ENCODE data around the gene SDHC.
A peak's percentile ranks its signal among the peaks of the same experiment; 100 is the strongest.

The SDHC gene, protein sequence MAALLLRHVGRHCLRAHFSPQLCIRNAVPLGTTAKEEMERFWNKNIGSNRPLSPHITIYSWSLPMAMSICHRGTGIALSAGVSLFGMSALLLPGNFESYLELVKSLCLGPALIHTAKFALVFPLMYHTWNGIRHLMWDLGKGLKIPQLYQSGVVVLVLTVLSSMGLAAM

DNA sequence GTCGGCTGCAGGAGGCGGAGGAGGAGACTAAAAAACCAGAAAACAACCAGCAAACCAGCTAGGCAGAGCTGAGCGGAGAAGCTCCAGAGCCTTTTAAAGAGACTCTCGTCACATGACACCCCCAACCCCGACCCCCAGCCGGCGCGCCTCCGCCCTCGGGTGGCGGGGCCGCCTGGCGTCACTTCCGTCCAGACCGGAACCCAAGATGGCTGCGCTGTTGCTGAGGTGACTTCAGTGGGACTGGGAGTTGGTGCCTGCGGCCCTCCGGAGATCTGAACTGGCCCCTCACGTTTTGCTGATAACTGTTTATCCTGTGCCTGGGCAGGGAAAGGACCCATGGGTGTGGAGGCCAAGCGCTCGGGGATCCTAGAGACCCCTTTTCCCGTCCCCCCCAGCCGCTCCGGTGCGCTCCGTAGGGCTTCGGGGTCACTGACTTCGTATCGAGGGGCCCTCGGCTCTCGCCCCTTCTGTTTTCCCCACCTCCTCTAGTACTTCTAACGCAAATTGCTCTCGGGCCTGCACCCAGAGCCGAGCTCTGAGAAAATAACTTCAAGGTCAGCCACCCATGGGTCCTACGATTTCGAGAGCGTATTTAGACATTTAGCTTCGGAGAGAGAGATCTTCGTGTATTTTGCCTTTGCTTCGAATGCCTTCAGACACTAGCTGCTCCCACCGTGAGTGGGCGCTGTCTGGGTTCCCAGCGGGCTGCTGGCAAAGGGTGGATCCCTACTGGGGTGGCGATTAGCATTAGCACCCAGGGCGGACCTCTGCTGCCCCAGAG is at the start of gene SDHC:
Gene SDHC (plus strand): TSS at position 181 of the 781 bp plus-strand sequence. CDS start 25 bp downstream, at position 206.
- DNase-seq (ENCODE audit: low spot score), result peak; percentile 86

DNA sequence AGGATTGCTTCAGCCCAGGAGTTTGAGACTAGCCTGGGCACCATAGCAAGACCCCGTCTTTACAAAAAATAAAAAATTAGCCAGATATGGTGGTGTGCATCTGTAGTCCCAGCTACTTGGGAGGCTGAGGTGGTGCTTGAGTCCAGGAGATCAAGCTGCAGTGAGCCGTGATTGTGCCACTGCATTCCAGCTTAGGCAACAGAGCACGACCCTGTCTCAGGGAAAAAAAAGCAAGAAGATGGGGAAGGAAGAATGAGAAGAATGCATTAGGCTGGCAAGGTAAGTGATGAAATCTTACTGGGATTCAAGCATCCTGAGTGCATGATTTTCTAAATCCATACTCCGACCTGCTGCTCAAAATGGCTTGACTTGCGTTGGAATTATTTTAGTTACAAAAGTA is 48.9 kb upstream of the SDHC start:
- peak; percentile 61 for DNase-seq (ENCODE audit: low spot score)

DNA sequence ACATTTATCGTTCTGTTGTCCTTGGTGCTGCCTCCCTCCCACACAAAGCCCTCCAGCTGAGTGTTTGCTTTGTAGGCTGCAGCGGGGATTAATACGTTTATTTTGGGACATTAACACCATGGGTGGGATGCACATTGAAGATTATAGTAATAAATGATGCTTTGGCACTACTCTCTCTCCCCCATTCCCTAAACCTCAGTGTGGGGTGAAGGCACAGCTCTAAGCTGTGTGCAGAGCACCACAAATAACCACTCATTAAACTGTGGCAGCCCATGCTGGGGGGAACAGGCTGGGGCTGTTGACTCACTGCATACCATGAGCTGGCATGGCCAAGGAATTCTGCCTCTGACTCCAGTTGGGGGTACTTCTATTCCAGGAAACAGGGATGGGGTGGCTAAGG is 48.0 kb upstream of the SDHC start:
- DNase-seq (ENCODE audit: low spot score), result peak; percentile 65

DNA sequence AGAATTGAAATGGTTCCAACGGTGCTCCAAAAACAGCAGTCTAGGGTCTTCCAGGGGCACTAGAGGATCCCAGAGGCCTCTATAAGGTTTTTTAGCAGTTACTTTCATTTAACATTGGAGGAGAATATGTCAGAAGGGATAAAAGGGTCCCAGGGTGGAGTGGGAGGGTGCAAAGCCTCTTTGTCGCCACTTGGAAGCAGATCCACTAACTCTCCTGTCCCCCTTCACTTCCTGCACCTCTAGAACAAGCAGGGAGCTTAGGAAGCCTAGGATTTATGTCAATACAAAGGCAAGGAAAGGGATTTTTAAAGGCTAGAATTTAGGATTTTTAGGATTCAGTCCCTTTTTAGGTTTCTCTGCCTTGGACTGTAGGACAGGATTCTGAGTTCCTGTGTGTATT is 47.3 kb upstream of the SDHC start:
- DNase-seq (ENCODE audit: low spot score), result no peak

DNA sequence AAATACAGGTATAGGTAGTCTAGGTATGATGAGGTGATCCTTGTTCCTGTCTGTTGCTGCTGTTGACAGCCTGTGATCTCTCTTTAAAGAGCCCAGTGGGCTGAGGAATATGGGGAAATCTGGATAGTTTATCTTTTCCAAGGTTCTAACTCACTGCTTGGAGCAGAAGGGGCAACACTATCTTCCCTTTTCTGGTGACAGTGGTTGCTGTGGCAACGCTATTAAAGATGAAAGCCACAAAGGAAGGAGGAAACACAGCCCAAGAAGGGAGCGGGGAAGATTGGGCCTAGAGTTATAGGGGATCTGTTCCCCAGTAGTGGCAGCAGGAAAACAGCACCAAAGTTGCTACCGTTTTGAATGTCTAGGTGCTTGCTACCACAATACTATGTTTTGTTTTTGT is 46.9 kb upstream of the SDHC start:
- no peak for DNase-seq (ENCODE audit: low spot score)

DNA sequence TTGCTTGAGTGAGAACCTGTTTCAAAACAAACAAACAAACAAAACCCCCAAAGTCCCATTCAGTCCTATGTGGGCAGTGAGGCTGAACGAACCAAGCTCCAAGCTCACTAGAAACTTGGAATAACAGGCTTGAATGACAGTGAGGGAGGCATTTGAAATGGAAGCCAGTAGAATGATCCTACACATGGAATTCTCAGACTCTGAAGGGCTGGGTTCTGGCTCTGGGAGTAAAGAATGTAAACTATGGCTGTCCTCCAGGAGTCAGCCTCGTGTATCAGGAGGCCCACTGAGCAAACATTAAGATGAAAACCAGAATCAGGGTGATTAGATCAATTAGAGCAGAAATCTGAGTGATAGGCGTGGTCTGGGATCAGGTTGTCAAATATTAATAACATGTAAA is 40.8 kb upstream of the SDHC start:
- no peak for DNase-seq (ENCODE audit: low spot score)

DNA sequence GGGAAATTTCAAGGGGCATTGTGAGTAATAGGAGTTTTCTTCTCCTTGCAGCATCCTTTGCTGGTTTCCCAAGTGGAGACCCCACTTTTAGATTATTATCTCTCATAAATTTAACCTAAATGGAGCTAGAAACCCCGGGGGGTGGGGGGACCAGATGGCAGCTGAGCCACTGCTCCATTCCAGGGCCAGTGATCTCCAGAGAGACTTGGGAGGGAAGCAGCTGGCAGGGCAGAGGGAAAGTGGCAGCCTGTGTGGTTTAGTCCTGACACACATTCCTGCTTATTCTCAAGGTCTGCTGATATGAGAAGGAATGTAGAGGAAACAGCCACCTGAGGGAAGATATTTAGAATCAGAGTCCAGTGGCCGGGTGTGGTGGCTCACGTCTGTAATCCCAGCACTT is 39.3 kb upstream of the SDHC start:
- no peak for DNase-seq (ENCODE audit: low spot score)

DNA sequence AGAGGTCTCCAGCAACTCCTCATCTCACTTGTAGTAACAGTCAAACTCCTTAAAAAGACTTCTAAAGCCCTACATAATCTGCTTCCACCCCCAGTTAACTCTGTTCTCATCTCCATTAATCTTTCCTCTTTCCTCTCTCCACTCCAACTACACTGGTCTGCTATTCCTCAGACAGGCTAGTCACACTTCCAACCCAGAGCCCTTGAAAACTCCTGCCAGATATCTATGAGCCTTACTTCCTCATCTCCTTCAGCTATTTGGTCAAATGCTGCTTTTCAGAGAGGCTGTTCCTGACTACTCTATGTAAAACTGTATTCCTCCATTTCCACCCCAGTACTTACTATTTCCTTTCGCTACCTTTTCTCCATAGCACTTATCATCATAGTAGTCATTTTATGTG is 31.2 kb upstream of the SDHC start:
- no peak for DNase-seq (ENCODE audit: low spot score)

DNA sequence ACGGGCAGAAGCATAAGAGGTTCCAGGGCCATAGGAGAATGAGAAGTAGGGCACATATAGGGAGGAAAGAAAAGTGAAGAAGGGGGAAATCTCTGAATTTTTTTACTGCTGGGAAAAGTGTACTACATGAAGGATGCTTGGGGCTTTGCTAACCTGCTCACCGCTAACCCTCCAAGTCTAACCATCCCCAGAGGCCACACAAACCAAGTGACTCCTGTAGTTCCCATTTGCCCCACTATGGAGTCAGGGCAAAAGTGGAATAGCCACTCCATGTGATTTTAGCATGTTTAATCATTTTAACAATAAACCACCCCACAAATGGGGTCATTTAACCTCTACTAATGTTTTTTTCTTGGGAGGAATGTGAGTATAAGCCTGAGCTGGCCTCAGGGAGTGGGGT is 29.1 kb upstream of the SDHC start:
- no peak for DNase-seq (ENCODE audit: low spot score)

DNA sequence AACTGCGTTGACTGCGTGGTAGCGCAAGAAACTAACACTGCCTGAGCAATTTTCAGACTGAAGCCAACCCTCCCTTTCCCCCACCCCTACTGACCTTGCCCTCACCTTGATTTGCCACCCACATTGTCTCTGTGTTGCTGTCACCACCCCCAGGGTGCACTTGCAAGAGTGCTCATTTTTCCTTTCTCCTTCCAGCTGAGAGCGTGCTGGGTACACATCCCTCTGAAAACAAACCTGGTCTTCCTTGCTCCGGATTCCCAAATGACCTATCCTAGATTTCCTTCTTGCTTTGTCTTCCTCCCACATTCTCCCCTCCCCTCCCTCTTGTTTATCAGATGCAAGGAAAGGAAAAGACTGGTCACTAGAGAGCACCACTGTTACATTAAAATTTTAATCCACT is 28.7 kb upstream of the SDHC start:
- no peak for DNase-seq (ENCODE audit: low spot score)

DNA sequence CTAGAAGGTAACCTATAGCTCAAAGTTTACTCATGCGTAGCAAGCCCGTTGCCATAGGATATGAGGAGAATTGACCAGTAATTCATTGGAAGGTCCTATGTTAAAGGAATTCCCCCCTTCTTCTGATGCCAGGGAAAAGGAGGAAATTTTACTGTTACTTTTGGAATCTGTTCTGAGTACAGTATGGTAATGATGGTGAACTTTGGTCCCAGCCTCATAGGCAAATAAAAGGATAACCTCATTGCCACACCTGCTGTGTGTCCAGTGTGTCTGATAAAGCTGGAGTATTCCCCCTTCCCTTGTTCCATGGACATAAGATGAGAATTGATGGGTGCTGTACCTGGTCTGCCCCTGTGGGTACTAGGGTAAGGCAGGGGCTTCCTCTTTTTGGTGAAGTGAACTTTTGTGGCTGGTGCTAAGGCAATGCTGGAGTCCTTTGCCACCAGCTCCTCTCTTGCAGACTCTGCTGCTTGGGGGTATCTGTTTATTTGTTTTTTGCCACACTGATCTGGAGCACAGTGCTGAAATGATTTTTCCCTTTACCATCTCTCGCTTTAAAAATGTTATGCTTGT is 26.6 kb upstream of the SDHC start:
- DNase-seq (ENCODE audit: low spot score), result no peak

DNA sequence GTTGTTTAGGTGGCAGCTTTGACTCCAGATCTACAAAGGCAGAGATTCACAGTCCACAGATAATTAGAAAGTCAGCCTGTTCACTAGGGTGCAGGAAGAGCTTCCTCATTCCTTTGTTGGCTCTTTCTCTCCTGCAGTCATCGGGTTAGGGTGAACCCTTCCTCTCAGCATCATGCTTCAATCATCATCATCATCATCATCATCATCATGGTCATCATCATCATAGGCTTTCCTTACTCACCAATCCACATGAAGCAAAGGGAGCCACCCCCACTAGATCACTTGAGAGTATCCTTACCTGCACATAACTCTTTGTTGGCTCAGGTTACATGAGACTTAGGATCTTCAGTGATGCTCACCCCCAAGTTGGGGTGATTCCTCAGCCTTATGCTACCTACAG is 23.4 kb upstream of the SDHC start:
- DNase-seq (ENCODE audit: low spot score), result no peak

DNA sequence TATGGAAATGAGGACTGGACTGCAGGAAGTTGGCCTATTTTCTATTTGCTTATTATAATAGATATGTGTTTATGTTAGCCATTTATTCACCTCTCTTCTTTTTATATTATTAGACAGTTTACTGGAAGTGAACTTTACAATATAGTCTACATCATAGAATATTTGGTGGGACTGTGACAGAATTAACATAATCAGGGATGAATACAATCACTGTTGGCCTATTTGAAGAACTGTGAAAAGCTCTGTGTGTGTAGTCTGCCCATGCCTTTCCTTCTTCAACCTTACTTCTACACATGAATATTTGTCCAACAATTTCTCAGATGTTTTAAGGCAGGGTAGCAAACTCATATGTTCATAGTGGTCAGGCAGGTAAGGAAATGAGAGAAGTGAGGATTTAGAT is 16.8 kb upstream of the SDHC start:
- no peak for DNase-seq (ENCODE audit: low spot score)

DNA sequence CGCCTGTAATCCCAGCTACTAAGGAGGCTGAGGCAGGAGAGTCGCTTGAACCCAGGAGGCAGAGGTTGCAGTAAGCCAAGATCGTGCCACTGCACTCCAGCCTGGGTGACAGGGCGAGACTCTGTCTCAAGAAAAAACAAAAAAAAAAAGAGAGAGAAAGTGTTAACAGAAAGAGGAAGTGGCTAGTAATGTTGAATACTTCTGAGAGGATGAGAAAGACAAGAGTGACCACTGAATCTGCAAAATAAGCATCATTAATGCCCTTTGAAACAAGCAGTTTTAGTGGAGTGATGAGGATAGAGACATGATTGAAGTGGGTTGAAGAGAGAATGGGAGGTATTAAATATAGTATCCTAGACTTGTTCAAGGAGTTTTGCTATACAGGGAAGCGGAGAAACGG is 16.1 kb upstream of the SDHC start:
- no peak for DNase-seq (ENCODE audit: low spot score)

DNA sequence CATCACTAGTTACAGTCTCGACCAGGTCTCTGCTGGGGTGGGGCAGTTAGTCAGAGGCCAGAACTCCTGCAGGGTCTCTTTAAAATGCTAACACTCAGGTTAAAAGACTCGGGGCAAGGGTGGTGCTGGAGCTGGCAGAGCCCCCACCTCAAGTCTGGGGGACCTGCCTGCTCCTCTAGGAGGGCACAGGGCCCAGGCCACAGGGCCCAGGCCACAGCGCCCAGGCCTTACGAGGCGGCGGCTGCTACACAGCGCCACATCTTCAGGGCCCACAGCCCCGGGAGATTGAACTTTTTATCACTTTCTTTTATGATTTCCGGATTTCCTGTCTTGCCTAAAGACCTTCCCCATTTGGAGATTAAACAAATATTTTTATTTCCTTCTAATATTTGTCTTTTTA is 14.8 kb upstream of the SDHC start:
- DNase-seq (ENCODE audit: low spot score), result no peak

DNA sequence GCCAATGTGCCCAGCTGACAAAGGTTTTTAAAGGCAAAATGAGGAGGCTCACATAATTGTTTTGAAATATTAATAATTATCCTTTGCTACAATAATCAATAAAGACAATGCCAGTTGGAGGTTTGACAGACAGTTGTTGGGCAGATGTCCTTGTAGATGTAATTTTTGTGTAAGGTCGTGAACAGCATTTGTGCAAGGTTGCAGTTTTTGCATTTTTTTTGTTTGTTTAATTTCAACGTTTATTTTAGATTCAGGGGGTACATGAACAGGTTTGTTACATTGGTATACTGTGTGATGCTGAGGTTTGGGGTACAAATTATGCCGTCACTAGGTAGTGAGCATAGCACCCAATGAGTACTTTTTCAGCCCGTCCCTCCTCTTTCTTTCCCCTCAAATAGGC is 13.7 kb upstream of the SDHC start:
- no peak for DNase-seq (ENCODE audit: low spot score)

DNA sequence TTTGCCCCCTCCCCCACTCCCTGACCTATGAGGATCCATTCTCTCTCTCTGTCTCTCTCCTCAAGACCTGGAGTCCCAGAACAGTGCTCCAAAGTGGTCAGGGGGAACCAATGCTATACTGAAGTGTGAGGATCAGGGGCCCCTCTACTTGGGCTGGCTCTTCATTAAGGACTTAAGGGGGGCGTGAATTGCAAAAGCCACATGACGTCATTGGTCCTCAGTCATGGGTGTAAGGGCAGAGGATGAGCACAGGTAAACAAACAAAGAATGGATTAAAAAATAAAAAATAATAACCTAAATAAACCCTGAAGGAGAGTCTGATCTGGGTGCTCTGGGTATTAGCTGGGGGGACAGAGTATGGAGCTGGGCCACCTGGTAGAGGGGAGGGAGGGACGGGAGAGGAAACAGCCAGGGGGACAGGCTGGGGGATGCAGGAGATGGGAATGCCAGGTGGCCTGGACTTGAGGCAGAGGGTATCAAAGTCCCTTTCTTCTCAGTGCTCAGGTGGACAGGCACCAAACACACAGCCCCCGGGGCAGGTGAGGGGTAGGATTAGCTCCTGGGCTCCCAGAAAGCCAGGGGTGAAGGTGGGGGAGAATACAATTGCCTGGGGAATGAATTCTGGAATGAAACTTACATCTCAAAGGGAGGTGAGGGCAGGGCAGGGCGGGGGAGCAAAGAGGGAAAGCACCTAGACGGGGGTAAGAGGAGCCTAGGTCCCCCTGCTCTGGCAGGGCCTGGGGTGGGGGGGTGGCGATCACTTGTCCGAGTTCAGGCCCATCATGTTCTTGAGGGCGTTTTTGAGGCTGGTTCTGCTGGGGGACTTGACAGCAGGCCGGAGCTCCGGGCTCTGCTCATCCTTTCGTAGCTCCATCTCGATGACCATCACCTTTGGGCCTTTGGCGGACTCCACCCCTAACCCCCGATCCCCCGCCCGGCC is 9.0 kb upstream of the SDHC start:
- DNase-seq (ENCODE audit: low spot score), result no peak

DNA sequence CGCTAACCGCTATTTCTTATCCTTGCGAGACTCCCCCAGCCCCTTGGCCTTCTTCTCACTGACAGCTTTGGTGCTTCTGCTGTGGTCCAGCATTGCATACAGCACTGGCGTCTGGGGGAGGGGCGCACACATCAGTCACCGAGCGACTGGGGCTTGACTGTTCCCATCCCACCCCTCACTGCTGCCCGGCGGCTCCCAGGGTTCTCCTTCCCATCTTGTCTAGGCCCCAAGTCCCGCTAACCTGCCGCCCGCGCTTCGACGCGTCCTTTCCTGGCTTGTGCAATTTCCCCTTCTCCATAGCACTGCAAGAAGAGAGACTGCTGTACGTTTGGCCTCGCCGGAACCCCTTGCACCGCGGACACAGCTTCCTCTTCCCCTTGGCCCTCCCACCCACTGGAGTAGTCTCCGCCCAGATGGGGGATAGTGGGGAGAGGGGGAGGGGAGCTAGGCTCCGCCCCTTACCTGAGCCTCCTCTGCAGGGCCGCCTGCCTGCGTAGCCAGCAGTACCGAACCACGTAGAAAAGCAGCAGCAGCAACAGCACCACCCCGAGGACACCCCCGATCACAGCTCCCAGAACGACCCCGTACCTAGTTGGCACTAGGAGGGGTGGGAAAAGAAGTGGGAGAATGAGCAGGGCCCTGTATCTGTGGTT is 8.2 kb upstream of the SDHC start:
- peak; percentile 69 for DNase-seq (ENCODE audit: low spot score)

DNA sequence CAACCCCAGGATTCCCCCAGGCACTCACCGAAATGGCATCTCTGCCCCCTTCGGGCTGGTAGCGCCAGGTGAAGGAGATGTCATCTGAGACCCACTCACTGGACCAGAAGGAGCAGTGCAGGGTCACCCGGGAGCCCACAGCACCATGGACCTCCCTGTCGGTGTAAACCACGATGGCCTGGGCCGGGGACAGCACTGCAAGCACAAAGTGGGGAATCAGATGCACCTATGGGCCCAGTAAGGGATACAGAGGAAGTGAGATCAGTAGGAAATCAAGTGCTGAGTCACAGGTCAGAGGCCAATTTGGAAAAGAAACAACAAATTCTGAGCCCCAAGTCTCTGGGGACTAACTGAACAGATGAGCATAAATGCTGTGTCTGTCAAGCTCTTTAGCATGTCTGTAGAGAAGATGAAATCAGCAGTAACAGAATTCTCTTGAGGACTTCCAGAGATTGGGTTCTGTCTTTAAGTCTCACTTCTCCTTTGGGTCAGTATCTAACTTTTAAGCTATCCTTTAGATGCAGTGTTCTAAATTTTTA is 6.9 kb upstream of the SDHC start:
- peak; percentile 26 for DNase-seq (ENCODE audit: low spot score)

DNA sequence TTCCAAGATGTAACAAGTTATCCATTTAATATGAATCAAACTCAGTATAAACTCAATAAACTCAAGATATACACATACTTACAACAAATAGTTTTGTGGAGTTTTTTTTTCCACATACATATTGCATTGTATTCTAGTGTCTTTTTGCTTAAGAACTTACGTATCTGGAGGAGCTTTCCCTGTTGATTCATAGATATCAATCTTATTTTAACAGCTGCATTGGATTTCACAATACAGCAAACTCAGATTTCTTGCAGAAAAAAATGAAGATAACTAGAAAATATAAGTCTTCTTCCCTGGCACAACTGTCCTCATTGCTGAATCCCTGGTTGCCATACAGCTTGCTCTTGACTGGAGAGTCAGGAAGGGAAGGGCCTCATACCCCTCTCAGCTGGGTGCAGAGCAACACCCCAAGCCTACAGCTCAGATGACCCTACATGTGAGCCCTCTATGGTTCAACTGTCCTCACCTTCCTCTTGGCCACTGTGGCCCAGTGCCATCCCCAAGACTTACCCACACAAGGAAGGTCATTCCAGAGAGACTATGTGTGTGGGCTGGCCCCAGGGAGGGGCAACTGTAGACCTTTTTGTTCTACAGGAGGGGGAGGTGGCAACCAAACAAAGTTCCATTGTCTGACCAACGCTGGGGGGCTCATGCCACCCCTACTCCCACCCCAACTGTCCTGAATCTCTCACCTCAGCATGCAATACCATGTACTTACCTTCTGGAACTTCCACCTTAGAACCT is 6.1 kb upstream of the SDHC start:
- DNase-seq (ENCODE audit: low spot score), result no peak

DNA sequence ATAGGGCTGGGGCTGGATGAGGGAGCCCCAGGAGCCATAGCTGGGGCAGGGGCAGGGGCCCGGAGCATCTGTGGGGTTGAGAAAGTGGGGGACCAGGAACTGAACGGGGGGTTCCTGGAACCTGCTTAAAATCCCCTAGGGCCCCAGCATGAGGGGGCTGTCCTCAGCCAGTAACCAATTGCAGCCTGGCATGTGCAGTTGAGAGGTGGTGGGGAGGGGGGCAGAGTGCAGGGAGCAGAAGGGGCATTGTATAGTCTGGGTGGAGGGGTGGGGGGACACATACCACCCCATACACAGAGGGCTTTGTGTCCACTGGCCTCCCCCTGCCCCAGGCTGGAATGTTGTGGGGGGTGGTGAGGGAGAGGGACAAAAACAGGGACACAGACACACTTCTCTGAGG is 4.3 kb upstream of the SDHC start, which contains the start of gene MPZ:
Gene MPZ (minus strand): TSS at position 101 of the 400 bp plus-strand sequence. CDS start 63 bp downstream, at position 38.
- no peak for DNase-seq (ENCODE audit: low spot score)
